Prostate gland (tissue), 2 donors: Measurements from ENCODE around the gene SEC23A.

Source experiments
- CTCF ChIP-seq, 4 experiments: fragments of 200-600 bp in 2 of 4; fragments of 450-650 bp in 2 of 4; sonication (generic) in 2 of 4; IDR thresholded peaks; 1 replicate in 3 of 4; 2 replicates in 1 of 4; pipeline ENCODE4 v1.5.1; 2016 to 2019; ENCODE audit warnings: antibody characterized with exemption in 4 of 4, mild to moderate bottlenecking in 2 of 4, moderate library complexity in 2 of 4
- POLR2A ChIP-seq: fragments of 450-650 bp; IDR thresholded peaks from one replicate; pipeline ENCODE4 v1.6.1; 2016; ENCODE audit warnings: antibody characterized with exemption, mild to moderate bottlenecking
- POLR2AphosphoS5 ChIP-seq: sonication (generic); formaldehyde crosslinking; IDR thresholded peaks from one replicate; pipeline ENCODE4 v1.6.1; 2017; ENCODE audit warnings: antibody characterized with exemption

- no peak for TF ChIP-seq POLR2A
- no peak for TF ChIP-seq CTCF (IDR thresholded peaks at IDR 0.05)
- TF ChIP-seq POLR2AphosphoS5 = no peak
Observed at GRCh38 chr14:39071096-39071495, 31.9 kb downstream of the SEC23A start.
